ENCODE measurements around the gene RRN3.
A peak's percentile ranks its signal among the peaks of the same experiment; 100 is the strongest.
"Not testable (repeated sequence)": the region's sequence is repeated elsewhere in the genome, so short reads cannot be mapped to it uniquely, and the experiment has no call there.

Gene RRN3

GRCh38 chr16:15027503-15028344 is 66.3 kb downstream of the RRN3 start:
- DNase-seq (ENCODE audit: low read depth), result not testable (repeated sequence)

- DNase-seq (ENCODE audit: low read depth), result not testable (repeated sequence)
These were observed 67.0 kb downstream of the RRN3 start for GRCh38 chr16:15027051-15027450.

DNA sequence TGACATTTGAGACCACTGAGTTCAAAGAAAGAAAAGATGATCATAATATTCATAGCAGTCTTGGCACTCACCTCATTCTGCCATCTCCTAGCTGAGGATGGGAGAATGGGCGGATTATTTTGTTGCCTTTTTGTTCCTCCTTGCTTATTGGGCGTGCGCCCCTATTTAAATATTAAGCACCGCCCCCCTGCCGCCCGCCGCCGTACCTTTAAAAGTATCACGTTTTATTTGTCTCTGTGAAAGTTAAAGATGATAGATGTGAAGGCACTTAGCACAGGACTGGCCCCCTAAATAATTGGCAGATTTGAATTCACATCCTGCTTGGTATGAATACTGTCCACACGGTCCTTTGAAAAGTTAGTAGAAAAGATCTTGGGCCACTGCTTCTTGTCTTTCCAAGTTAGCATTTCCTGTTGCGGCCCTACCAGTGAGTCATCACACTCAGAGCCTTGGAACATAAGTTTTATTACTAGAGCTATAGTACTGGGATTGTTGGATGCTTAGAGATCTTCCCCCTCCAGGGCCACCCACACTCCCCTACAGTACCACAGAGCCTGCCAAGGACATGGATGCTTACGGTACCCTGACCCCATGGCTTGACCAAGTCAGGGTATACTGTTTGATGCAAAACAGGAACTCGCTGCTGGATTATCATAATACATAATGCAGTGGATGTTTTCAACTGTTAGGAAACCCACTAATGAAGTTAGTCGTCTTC is 68.7 kb downstream of the RRN3 start:
- not testable (repeated sequence) for DNase-seq (ENCODE audit: low read depth)

- DNase-seq (ENCODE audit: low read depth), result not testable (repeated sequence)
These were observed 69.2 kb downstream of the RRN3 start for GRCh38 chr16:15024858-15025199.

- not testable (repeated sequence) for DNase-seq (ENCODE audit: low read depth)
These were observed 70.5 kb downstream of the RRN3 start for GRCh38 chr16:15023381-15024077.

GRCh38 chr16:15022194-15022593 is 71.9 kb downstream of the RRN3 start:
- peak; percentile 33 for DNase-seq (ENCODE audit: low read depth)

DNA sequence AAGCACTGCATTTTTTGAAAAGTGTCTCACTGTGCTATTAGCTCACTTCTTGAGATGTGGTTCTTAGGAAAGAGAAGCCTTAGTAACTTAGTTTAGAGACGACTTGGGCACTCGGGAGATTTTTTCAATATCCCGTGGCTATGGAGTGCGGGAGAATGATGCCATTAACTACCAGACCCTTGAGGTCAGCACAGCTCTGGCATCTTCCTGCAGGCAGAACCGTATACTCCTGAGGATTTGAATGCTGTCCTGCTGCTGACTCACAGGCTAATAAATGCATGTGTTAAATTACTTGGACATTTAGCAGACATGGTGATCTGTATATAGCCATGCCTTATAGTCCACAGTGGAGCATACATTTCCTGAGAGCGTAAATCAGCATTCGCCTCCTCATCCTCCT is 72.6 kb downstream of the RRN3 start:
- not testable (repeated sequence) for DNase-seq (ENCODE audit: low read depth)

- not testable (repeated sequence) for DNase-seq (ENCODE audit: low read depth)
These were observed 77.0 kb downstream of the RRN3 start for GRCh38 chr16:15016951-15017580.

GRCh38 chr16:15016354-15016753 is 77.7 kb downstream of the RRN3 start:
- DNase-seq (ENCODE audit: low read depth), result not testable (repeated sequence)

- not testable (repeated sequence) for DNase-seq (ENCODE audit: low read depth)
These were observed 78.4 kb downstream of the RRN3 start for GRCh38 chr16:15015671-15016070.

DNA sequence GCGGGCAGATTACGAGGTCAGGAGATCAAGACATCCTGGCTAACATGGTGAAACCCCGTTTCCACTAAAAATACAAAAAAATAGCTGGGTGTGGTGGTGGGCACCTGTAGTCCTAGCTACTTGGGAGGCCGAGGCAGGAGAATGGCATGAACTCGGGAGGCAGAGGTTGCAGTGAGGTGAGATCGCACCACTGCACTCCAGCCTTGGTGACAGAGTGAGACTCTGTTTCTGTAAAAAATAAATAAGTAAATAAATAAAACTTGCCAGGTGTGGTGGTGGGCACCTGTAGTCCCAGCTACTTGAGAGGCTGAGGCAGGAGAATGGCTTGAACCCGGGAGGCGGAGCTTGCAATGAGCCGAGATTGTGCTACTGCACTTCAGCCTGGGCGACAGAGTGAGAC is 81.1 kb downstream of the RRN3 start:
- not testable (repeated sequence) for DNase-seq (ENCODE audit: low read depth)

Data from stimulated activated CD8-positive, alpha-beta memory T cell treated with anti-CD3 and anti-CD28 coated beads, Interleukin-12 subunit alpha, Interleukin-12 subunit beta, amount 100 ng/mL, for 1 hour (primary cell).